Kidney epithelial cell (primary cell): ENCODE data around the gene S100A14. TPM values are rescaled to one million over a fixed set of nuclear protein-coding genes. Genes with fewer than 3 reads are reported as not detected.

Experiments
- DNase-seq: peaks from one replicate; pipeline ENCODE4 v3.0.0-alpha.2; 2010; ENCODE audit warnings: low read depth
- H3K27me3 ChIP-seq: 2 replicates; pipeline ENCODE4 v1.6.0; 2011; ENCODE audit warnings: low read length; ENCODE audit not compliant: control insufficient read depth, insufficient read depth
- H3K36me3 ChIP-seq: 2 replicates; pipeline ENCODE4 v1.5.1; 2011; ENCODE audit warnings: low read length; ENCODE audit not compliant: control insufficient read depth, insufficient read depth
- H3K4me3 ChIP-seq: 2 replicates; pipeline ENCODE4 v1.5.1; 2011; ENCODE audit warnings: low read depth, mild to moderate bottlenecking, control low read depth, low read length
- total RNA-seq: library from RNA; depleted of rRNA; stranded (reverse); fragments of >200 nt; gene quantifications from 2 replicates; pipeline ENCODE4 v1.2.3, GENCODE V29; 2015
- TF ChIP-seq, protein P1 (sequence below): IDR thresholded peaks from 2 replicates; pipeline ENCODE4 v1.5.1; 2011; ENCODE audit warnings: mild to moderate bottlenecking, moderate library complexity, low read length, control low read depth, inconsistent platforms; ENCODE audit not compliant: insufficient read depth, poor library complexity, severe bottlenecking

Gene S100A14
- total RNA-seq, 1 donor from 2014 or later: 4.2 TPM

DNA sequence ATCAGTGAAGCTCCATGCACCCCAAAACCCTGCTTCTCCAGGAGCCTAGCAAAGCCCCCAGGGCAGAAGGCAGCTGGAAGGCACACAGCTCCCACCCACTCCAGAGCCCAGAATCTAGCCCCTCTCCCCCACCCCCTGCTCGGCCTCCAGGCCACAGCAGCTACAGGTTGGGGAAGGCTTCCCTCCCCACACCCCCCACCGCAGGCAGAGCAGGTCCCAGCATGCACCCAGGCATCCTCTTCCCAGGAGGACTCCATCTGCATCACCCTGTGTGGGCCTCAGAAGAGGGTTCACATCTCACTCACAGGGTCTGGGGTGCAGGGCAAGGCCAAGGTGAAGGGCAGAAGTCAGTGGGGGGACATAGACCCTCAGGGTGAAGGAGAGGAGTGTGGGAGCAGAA lies 719 bp downstream of the S100A14 start:
- Histone ChIP-seq H3K4me3 (no peak overlapping the region), H3K27me3 (no peaks in the 10 kb centered on the region), H3K36me3 (no peaks in the 10 kb centered on the region)
- TF ChIP-seq, protein P1, sequence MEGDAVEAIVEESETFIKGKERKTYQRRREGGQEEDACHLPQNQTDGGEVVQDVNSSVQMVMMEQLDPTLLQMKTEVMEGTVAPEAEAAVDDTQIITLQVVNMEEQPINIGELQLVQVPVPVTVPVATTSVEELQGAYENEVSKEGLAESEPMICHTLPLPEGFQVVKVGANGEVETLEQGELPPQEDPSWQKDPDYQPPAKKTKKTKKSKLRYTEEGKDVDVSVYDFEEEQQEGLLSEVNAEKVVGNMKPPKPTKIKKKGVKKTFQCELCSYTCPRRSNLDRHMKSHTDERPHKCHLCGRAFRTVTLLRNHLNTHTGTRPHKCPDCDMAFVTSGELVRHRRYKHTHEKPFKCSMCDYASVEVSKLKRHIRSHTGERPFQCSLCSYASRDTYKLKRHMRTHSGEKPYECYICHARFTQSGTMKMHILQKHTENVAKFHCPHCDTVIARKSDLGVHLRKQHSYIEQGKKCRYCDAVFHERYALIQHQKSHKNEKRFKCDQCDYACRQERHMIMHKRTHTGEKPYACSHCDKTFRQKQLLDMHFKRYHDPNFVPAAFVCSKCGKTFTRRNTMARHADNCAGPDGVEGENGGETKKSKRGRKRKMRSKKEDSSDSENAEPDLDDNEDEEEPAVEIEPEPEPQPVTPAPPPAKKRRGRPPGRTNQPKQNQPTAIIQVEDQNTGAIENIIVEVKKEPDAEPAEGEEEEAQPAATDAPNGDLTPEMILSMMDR: no peak
- DNase-seq: no peak

DNA sequence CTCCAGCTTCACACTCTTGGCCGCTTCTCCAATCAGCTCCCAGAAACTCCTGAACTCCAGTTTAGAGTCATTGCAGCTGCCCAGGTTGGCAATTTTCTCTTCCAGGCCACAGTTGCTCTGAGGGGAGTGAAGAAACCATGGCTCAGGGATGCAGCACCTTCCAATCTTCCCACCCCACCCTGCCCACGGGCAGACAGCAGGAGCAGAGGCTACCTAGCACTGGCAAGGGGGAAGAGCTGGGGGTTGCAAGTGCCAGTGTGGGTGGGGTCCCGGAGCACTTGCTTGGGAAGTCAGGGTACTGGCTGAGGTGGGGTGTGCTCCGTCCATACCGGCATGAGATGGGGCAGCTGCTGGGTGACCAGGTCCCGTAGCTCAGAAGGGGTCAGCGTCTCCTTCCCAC lies 1.2 kb downstream of the S100A14 start:
- DNase-seq: no peak
- H3K36me3 ChIP-seq: no peaks in the 10 kb centered on the region
- H3K27me3 ChIP-seq: no peaks in the 10 kb centered on the region
- no peak overlapping the region for H3K4me3 ChIP-seq
- TF ChIP-seq, protein P1: no peak

DNA sequence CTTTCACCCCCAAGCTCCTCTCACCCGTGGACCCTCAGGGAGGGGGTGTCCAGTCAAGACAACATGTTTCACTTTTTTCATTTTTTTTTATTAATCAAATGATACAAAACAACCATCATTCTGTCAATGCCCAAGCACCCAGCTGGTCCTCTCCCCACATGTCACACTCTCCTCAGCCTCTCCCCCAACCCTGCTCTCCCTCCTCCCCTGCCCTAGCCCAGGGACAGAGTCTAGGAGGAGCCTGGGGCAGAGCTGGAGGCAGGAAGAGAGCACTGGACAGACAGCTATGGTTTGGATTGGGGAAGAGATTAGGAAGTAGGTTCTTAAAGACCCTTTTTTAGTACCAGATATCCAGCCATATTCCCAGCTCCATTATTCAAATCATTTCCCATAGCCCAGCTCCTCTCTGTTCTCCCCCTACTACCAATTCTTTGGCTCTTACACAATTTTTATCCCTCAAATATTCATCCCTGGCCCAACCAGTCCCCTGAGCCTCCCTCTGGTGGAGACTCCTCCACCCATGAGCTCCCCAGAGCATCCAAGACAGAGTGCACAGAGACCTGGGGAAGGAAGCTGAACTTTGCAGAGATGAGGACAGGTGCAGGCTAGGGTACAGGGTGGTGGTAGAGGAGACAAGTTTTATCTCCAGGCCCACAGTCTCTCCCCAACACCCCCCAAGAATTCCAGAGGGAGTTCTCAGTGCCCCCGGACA lies 1.8 kb downstream of the S100A14 start:
- no peak for DNase-seq
- no peak overlapping the region for H3K4me3 ChIP-seq

DNA sequence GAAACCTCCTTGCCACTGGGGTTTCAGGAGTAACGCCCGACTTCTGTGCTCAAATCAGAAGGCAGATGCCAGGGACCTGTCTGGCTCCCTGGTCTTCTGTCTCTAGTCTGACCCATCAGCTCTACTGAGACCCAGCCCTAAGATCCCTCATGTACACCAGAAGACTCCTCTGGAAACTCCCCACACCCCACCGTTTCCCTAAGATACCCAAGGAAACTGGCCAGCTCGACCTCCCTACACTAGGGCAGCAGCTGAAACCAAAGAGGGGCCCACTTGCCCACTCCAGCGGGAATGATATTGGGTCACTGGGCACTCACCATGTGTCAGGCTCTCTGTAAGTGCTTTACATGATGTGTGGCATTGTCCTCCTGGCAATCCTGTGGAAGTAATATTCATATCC lies 2.7 kb downstream of the S100A14 start:
- no peaks in the 10 kb centered on the region for H3K27me3 ChIP-seq
- TF ChIP-seq, protein P1: no peak
- H3K4me3 ChIP-seq: peak overlapping the region; percentile 87
- H3K36me3 ChIP-seq: no peaks in the 10 kb centered on the region
- DNase-seq: no peak

More for the DNA sequence above, 1.8 kb downstream of the S100A14 start:
- TF ChIP-seq, protein P1: no peak
- H3K27me3 ChIP-seq: no peaks in the 10 kb centered on the region
- H3K36me3 ChIP-seq: no peaks in the 10 kb centered on the region

DNA sequence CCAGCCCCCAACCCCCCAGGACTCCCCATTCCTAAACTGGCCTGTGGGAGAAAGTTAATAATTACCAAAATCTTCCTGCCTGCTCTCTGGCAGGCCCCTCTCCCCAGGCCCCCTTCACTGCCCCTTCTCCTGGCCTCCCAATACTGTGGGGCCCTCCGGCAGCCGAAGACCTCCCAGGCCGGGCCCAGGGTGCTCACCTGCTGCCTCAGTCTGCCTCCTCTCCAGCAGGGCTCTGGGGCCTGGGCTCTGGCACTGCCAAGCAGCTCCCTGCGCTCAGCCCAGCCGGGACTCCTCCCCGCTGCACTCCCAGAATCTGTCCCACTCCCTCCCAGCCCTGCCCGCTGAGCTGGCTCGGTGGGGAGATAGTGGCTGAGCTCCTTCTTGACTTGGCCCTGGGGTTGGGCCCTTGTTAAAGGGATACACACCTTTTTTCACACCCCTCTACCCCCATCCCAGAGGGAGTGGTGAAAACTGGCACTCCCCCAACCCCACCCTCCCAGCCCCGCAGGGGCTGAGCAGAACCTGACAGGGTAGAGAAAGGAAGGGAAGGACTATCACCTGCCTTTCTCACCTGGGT lies 3.3 kb downstream of the S100A14 start, which contains the start of gene S100A16:
TSS of gene S100A16 (minus strand) at position 383 of the 577 bp plus-strand sequence. CDS start 4,986 bp downstream, outside the sequence.
- TF ChIP-seq, protein P1: no peak
- peak within 1 kb of the TSS; percentile 87 for H3K4me3 ChIP-seq
- DNase-seq: no peak
- H3K36me3 ChIP-seq: no peaks in the 10 kb centered on the region
- H3K27me3 ChIP-seq: no peaks in the 10 kb centered on the region
